CD4-positive, alpha-beta T cell treated with Interleukin-21 for 1 hour (primary cell): ENCODE results near the gene KMO.

Experiments
- DNase-seq: peaks from one replicate; pipeline ENCODE4 v3.0.0-alpha.2; 2020

KMO gene

GRCh38 chr1:241532162-241532531 is at the start of gene KMO:
Gene KMO, plus strand, starts transcription at chr1:241532378. Its CDS starts 67 bp downstream, at chr1:241532445.
- no peak for DNase-seq

- DNase-seq = no peak
These were observed 49.4 kb upstream of the KMO start for GRCh38 chr1:241482761-241483250.

- DNase-seq = no peak
These were observed 47.0 kb upstream of the KMO start for GRCh38 chr1:241485145-241485544.

- DNase-seq = no peak
These were observed 46.6 kb upstream of the KMO start for GRCh38 chr1:241485554-241485992.

- DNase-seq = no peak
These were observed 43.4 kb upstream of the KMO start for GRCh38 chr1:241488739-241489138.

DNA sequence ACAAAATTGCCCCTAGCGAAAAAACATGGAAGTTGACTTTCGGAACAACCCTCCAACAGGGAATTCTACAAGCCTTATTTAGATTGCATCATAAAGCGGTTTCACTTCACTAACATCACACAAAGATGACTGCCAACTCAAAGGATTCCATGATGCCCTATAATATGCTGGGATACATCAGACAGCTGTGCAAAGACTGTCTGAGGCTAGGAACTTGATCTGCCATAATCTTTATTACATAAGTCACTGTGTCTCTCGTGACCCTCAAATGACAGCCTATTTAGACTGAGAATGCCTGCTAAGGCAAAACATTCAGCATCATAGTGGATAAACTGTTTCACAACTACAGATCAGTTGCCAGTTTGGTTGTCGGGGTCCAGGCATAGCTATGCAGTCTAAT is 36.4 kb upstream of the KMO start:
- no peak for DNase-seq

DNA sequence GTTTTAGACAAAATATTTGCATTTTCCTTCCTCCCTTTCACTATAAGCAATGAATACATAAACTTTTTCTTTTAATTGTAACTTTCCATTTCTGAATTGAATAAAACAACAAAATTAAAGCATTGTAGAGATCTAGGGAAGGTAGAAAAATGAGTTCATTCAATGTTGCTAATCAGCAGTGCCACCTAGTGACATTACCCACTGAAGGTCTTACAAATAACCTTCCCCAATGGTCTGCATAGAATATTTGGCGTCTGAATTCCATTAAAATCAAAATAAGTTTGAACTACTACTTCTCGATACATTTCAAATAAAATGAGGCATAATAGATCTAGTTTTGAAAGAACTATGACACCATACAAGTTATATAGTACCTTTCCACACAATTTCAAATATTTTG is 32.3 kb upstream of the KMO start:
- DNase-seq = no peak

- DNase-seq = no peak
These were observed 28.7 kb upstream of the KMO start for GRCh38 chr1:241503444-241503843.

- DNase-seq = no peak
These were observed 24.9 kb upstream of the KMO start for GRCh38 chr1:241507189-241507863.

DNA sequence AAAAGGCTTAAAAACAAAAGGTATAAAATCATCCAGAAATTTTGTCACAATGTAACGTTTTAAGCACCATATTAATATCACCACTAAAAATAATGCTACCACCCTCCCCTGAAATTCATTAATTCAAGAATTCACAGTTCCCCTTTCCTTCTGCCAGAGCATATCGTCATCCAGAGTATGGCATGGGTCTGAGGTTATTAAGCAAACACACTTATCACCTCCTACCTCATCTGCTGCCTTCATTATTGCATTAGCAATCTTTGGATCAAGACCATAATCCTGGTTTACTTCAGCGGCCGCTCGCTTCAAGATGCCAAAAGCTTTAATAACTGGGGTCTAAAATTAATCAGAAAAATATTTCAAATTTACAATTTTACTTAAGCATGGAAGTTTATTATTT is 18.8 kb upstream of the KMO start:
- no peak for DNase-seq

GRCh38 chr1:241518476-241519307 is 13.5 kb upstream of the KMO start:
- DNase-seq = no peak

- peak; percentile 96 for DNase-seq
These were observed 12.7 kb upstream of the KMO start, which contains the start of gene FH for GRCh38 chr1:241519308-241520079. Gene FH, minus strand, starts transcription at chr1:241519755. Its CDS starts 33 bp downstream, at chr1:241519722.

- no peak for DNase-seq
These were observed 12.1 kb upstream of the KMO start for GRCh38 chr1:241520080-241520465.

- DNase-seq = no peak
These were observed 10.5 kb upstream of the KMO start for GRCh38 chr1:241521718-241522117.

GRCh38 chr1:241525026-241525425 is 7.2 kb upstream of the KMO start:
- no peak for DNase-seq

- DNase-seq = no peak
These were observed 5.0 kb upstream of the KMO start for GRCh38 chr1:241527146-241527545.

DNA sequence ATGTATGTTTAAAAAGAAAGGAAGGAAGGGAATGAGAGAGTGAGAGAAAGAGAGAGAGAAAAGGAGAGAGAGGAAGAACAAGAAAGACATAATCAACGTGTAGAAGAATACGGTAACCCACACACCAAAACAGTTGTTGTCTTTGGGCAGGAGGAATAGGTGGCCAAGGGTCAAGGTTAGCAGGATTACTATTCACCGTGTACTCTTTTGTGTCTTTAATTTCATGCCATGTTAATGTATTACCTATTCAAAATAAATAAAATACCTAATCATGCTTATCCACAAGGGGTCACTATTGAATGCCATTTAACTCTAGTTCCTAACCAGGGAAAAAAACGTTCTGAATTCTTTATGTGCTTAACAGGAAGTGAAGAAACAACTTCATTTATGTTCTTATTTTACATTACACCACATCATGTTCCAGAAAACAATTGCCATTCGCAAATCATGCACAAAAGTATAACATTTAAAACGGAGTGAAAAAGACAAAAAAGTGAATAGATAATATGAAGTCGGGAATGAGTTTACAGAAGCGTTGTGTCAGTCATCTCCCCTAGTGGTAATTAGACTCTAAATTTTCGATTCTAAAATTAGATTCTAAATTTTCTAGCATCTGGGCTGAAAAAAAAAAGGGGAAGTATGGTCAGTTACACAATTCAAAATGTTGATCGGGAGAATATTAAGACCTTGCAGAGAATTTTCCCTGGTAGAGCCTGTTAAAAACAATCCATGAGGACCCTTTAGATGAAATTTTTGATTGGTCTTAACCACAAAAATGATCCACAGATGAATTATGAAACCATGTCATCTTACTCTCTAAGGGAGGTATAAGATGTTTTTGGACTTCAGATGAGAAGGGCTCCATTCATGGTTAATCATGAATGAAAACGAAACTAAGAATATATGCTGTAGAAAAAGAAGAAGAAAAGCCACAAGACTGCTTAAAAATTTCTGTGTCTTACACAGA is 700 bp upstream of the KMO start:
- DNase-seq = peak; percentile 77

- DNase-seq = peak; percentile 14
These were observed 686 bp downstream of the KMO start for GRCh38 chr1:241532864-241533263.

DNA sequence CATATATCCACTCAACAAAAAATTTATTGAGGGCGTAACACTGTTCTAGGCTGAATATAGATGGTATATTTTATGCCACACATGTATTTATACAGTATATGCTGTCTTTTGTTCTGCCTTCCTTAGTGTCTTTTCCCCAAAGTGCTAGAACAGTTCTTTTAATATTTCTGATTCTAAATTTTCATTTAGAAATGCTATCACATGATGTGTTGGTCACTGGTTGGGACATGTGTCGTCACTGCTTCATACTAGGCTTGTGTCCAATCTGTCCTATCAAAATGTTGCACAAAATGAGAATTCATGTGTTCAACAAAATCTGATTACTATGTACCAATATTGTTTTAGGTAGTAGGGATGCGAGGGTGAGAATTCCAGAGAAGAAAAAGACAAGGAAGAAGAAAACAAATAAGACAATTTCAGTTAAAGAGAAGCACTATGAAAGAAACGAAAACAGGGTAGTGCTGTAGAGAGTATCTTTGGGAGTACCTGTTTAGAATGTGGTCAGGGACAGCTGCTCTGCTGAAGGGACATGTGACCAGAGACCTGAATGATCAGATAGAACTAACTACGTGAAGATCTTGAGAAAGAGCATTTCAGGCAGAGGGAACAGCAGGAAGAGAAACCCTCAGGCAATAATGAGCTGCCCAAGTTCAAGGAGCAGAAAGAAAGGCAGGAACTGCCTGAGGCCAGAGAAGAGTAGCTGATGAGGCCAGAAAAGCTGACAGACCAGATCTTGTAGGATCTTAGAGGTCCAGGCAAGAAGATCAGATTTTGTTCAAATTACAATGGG is 1.3 kb downstream of the KMO start:
- DNase-seq = no peak

GRCh38 chr1:241536304-241536703 is 4.1 kb downstream of the KMO start:
- DNase-seq = no peak

- no peak for DNase-seq
These were observed 4.8 kb downstream of the KMO start for GRCh38 chr1:241536969-241537368.
